Ishikawa (cell line): ENCODE data around the gene PPIC.

ENCODE experiments used
- CEBPB ChIP-seq: IDR thresholded peaks from 2 replicates; pipeline ENCODE4 v1.6.1; 2012
- CREB1 ChIP-seq: IDR thresholded peaks from 2 replicates; pipeline ENCODE4 v1.6.1; 2012; ENCODE audit warnings: low read depth
- EGR1 ChIP-seq: IDR thresholded peaks from 2 replicates; pipeline ENCODE4 v1.6.1; 2012
- EP300 ChIP-seq: IDR thresholded peaks from 2 replicates; pipeline ENCODE4 v1.6.1; 2012; ENCODE audit warnings: borderline replicate concordance
- FOXM1 ChIP-seq: IDR thresholded peaks from 2 replicates; pipeline ENCODE4 v1.6.1; 2012; ENCODE audit warnings: low read depth, borderline replicate concordance
- MAX ChIP-seq: IDR thresholded peaks from 2 replicates; pipeline ENCODE4 v1.6.1; 2012
- NFIC ChIP-seq: IDR thresholded peaks from 2 replicates; pipeline ENCODE4 v1.6.1; 2012
- RAD21 ChIP-seq: IDR thresholded peaks from 2 replicates; pipeline ENCODE4 v1.6.1; 2012; ENCODE audit warnings: low read depth
- REST ChIP-seq: IDR thresholded peaks from 2 replicates; pipeline ENCODE4 v1.6.1; 2012; ENCODE audit warnings: low read depth, mild to moderate bottlenecking
- TAF1 ChIP-seq: IDR thresholded peaks from 2 replicates; pipeline ENCODE4 v1.6.1; 2012; ENCODE audit warnings: low read depth, mild to moderate bottlenecking
- TCF12 ChIP-seq: IDR thresholded peaks from 2 replicates; pipeline ENCODE4 v1.6.1; 2012; ENCODE audit warnings: low read depth
- TEAD4 ChIP-seq: IDR thresholded peaks from 2 replicates; pipeline ENCODE4 v1.6.1; 2012
- USF1 ChIP-seq: IDR thresholded peaks from 2 replicates; pipeline ENCODE4 v1.6.1; 2012
- YY1 ChIP-seq: IDR thresholded peaks from 2 replicates; pipeline ENCODE4 v1.6.1; 2012; ENCODE audit warnings: low read depth
- ZBTB7A ChIP-seq: IDR thresholded peaks from 2 replicates; pipeline ENCODE4 v1.6.1; 2012; ENCODE audit warnings: low read depth

Gene PPIC

GRCh38 chr5:123044926-123045617, 8.5 kb upstream of the PPIC start:
- no peak for TF ChIP-seq YY1
- no peak for TF ChIP-seq NFIC
- no peak for TF ChIP-seq REST
- no peak for TF ChIP-seq RAD21
- no peak for TF ChIP-seq TEAD4
- no peak for TF ChIP-seq TAF1
- TF ChIP-seq TCF12, result no peak
- TF ChIP-seq EGR1, result no peak
- TF ChIP-seq CEBPB, result no peak
- TF ChIP-seq USF1, result no peak
- TF ChIP-seq CREB1, result no peak
- TF ChIP-seq EP300, result no peak
- no peak for TF ChIP-seq ZBTB7A

GRCh38 chr5:123039673-123040072, 3.1 kb upstream of the PPIC start:
- no peak for TF ChIP-seq TEAD4
- no peak for TF ChIP-seq TAF1
- TF ChIP-seq REST, result no peak
- no peak for TF ChIP-seq RAD21

- TF ChIP-seq CEBPB (no peak), REST (no peak), FOXM1 (no peak), YY1 (no peak), TEAD4 (no peak), NFIC (no peak), TAF1 (no peak)
Observed at GRCh38 chr5:123037104-123037418, 536 bp upstream of the PPIC start.

GRCh38 chr5:123035918-123036390, 571 bp downstream of the PPIC start:
- no peak; the same call in 1 of the 2 replicates for TF ChIP-seq TAF1
- TF ChIP-seq USF1, result no peak
- no peak for TF ChIP-seq TEAD4
- TF ChIP-seq YY1, result 0 out of 2 replicates have a peak, but pooled peaks have one; percentile 31
- TF ChIP-seq RAD21, result no peak; the same call in 1 of the 2 replicates
- no peak for TF ChIP-seq TCF12
- no peak for TF ChIP-seq EP300
- TF ChIP-seq NFIC, result no peak
- peak; percentile 90 for TF ChIP-seq ZBTB7A
- no peak for TF ChIP-seq FOXM1
- peak; percentile 42; the same call in 1 of the 2 replicates for TF ChIP-seq MAX

GRCh38 chr5:123035360-123035917, 1.1 kb downstream of the PPIC start:
- TF ChIP-seq REST, result no peak
- TF ChIP-seq EP300, result no peak
